Activated CD8-positive, alpha-beta T cell treated with anti-CD3 and anti-CD28 coated beads for 36 hours (primary cell): ENCODE data around the gene PLCH1. TPM values are rescaled to one million over a fixed set of nuclear protein-coding genes. Genes with fewer than 3 reads are reported as not detected.

ENCODE experiments used
- ATAC-seq: fragments of 200-7000 bp; cut with Tn5 transposase; one replicate; pipeline ENCODE4 v1.10.0; 2021; ENCODE audit warnings: mild to moderate bottlenecking, moderate library complexity
- CTCF ChIA-PET: fragments of 350-600 bp; sonication (Branson Sonifier 250); formaldehyde crosslinking; loops from one replicate; lab custom pipeline; 2021; ENCODE audit warnings: antibody characterized with exemption; lab: Charles Lee
- POLR2A ChIA-PET: fragments of 350-600 bp; sonication (Branson Sonifier 250); formaldehyde crosslinking; loops from one replicate; lab custom pipeline; 2021; ENCODE audit warnings: antibody characterized with exemption; lab: Charles Lee
- DNase-seq: peaks from one replicate; pipeline ENCODE4 v3.0.0-alpha.2; 2020
- H3K27ac Mint-ChIP-seq: one replicate; pipeline ENCODE4 v1.8.0; 2021; ENCODE audit warnings: mild to moderate bottlenecking, mixed read lengths
- H3K27me3 Mint-ChIP-seq: one replicate; pipeline ENCODE4 v1.8.0; 2021; ENCODE audit warnings: mixed read lengths
- H3K36me3 Mint-ChIP-seq: one replicate; pipeline ENCODE4 v1.8.0; 2021; ENCODE audit warnings: low read depth, mixed read lengths
- H3K4me1 Mint-ChIP-seq: one replicate; pipeline ENCODE4 v1.8.0; 2021; ENCODE audit warnings: low read depth, mixed read lengths
- H3K4me3 Mint-ChIP-seq: one replicate; pipeline ENCODE4 v1.8.0; 2021; ENCODE audit warnings: mild to moderate bottlenecking, moderate library complexity, mixed read lengths
- H3K9me3 Mint-ChIP-seq: one replicate; pipeline ENCODE4 v1.8.0; 2021; ENCODE audit warnings: mixed read lengths
- intact Hi-C: fragments of 100-400 bp; cut with micrococcal nuclease; formaldehyde crosslinking; loops from one replicate; pipeline ENCODE4 v1.10.0; 2022
- total RNA-seq, 2 experiments: library from RNA; stranded (reverse); gene quantifications; one replicate each; pipeline ENCODE4 v1.2.3, GENCODE V29; 2021
- TF ChIP-seq, protein P1 (sequence below): fragments of 200-600 bp; IDR thresholded peaks from one replicate; pipeline ENCODE4 v1.8.0; 2022; ENCODE audit warnings: antibody characterized with exemption, mild to moderate bottlenecking

The PLCH1 gene
- total RNA-seq, 2 experiments from 2014 or later: 0.20 to 0.32 TPM

GRCh38 chr3:155465664-155466063 is 279.2 kb downstream of the PLCH1 start:
- TF ChIP-seq, protein P1, sequence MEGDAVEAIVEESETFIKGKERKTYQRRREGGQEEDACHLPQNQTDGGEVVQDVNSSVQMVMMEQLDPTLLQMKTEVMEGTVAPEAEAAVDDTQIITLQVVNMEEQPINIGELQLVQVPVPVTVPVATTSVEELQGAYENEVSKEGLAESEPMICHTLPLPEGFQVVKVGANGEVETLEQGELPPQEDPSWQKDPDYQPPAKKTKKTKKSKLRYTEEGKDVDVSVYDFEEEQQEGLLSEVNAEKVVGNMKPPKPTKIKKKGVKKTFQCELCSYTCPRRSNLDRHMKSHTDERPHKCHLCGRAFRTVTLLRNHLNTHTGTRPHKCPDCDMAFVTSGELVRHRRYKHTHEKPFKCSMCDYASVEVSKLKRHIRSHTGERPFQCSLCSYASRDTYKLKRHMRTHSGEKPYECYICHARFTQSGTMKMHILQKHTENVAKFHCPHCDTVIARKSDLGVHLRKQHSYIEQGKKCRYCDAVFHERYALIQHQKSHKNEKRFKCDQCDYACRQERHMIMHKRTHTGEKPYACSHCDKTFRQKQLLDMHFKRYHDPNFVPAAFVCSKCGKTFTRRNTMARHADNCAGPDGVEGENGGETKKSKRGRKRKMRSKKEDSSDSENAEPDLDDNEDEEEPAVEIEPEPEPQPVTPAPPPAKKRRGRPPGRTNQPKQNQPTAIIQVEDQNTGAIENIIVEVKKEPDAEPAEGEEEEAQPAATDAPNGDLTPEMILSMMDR: no peak
- intact Hi-C loops: no loop called here
- Mint-ChIP-seq H3K4me3 (no peak overlapping the region), H3K27me3 (no peaks in the 10 kb centered on the region), H3K36me3 (no peaks in the 10 kb centered on the region), H3K27ac (no peak overlapping the region), H3K9me3 (peaks cover 7% of the 10 kb centered on the region), H3K4me1 (no peaks in the 10 kb centered on the region)
- ATAC-seq (no peak), DNase-seq (no peak)
- ChIA-PET POLR2A (no interaction called here), CTCF (no interaction called here)

DNA sequence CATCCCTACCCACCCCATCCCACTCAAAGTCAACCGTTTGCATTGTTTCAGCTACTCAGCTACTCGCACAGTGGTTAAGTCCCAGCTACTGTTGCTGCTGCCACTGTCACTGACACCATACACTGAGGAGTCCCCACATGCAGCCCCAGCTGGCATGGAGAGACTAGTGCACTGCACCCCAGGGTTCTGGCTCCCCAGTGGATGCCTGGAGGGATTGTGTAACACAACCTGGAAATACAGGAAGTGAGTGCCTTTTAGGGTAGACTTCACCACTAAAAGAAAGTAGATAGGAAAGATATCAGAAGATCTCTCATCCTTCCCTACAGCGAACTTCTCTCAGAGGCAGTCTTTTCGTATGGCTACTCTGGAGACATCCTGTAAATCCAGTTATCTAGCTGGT is 282.2 kb downstream of the PLCH1 start:
- no peaks in the 10 kb centered on the region for H3K36me3 Mint-ChIP-seq
- no peaks in the 10 kb centered on the region for H3K27me3 Mint-ChIP-seq
- H3K4me3 Mint-ChIP-seq: no peak overlapping the region
- no peaks in the 10 kb centered on the region for H3K4me1 Mint-ChIP-seq
- CTCF ChIA-PET: no interaction called here
- intact Hi-C loops: no loop called here
- no peak overlapping the region for H3K27ac Mint-ChIP-seq
- no peak for ATAC-seq
- H3K9me3 Mint-ChIP-seq: no peaks in the 10 kb centered on the region
- POLR2A ChIA-PET: no interaction called here
- no peak for DNase-seq
- TF ChIP-seq, protein P1: no peak

GRCh38 chr3:155457591-155457990 is 287.3 kb downstream of the PLCH1 start:
- no peaks in the 10 kb centered on the region for H3K9me3 Mint-ChIP-seq
- CTCF ChIA-PET: no interaction called here

GRCh38 chr3:155455765-155456164 is 289.1 kb downstream of the PLCH1 start:
- ATAC-seq (no peak), DNase-seq (no peak)
- no peaks in the 10 kb centered on the region for H3K9me3 Mint-ChIP-seq
- CTCF ChIA-PET: no interaction called here
- TF ChIP-seq, protein P1: no peak
- intact Hi-C loops: no loop called here
- H3K27me3 Mint-ChIP-seq: no peaks in the 10 kb centered on the region
- POLR2A ChIA-PET: no interaction called here
- no peak overlapping the region for H3K4me3 Mint-ChIP-seq
- no peaks in the 10 kb centered on the region for H3K4me1 Mint-ChIP-seq
- no peak overlapping the region for H3K27ac Mint-ChIP-seq
- no peaks in the 10 kb centered on the region for H3K36me3 Mint-ChIP-seq

More at GRCh38 chr3:155457591-155457990, 287.3 kb downstream of the PLCH1 start:
- no peak for DNase-seq
- no peak overlapping the region for H3K27ac Mint-ChIP-seq
- H3K36me3 Mint-ChIP-seq: no peaks in the 10 kb centered on the region
- TF ChIP-seq, protein P1: no peak
- H3K27me3 Mint-ChIP-seq: no peaks in the 10 kb centered on the region
- no peaks in the 10 kb centered on the region for H3K4me1 Mint-ChIP-seq
- ATAC-seq: no peak
- POLR2A ChIA-PET: no interaction called here
- intact Hi-C loops: no loop called here
- no peak overlapping the region for H3K4me3 Mint-ChIP-seq

DNA sequence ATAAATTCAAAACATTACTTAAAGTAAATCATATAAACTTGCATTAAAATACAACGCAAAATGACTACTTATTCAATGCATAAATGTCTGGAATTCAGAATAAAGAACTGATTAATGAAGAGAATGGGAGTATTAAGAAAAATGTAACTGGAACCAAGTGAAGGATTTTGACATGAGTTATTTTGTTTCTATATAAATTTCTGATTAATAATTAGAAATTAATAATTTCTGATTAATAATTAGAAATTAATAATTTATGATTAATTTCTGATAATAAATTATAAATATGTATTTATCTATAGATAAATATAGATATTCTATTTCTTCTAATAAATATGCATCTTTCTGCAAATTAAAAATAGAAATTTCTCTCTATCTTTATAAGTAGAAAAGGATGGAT is 291.4 kb downstream of the PLCH1 start:
- Mint-ChIP-seq H3K4me1 (no peaks in the 10 kb centered on the region), H3K36me3 (no peaks in the 10 kb centered on the region), H3K4me3 (no peak overlapping the region), H3K27ac (no peak overlapping the region), H3K27me3 (no peaks in the 10 kb centered on the region), H3K9me3 (no peaks in the 10 kb centered on the region)
- ChIA-PET CTCF (no interaction called here), POLR2A (no interaction called here)
- ATAC-seq: no peak
- intact Hi-C loops: no loop called here
- DNase-seq: no peak
- TF ChIP-seq, protein P1: no peak
